ENCODE results near the gene CPNE5.
A peak's percentile ranks its signal among the peaks of the same experiment; 100 is the strongest.

The CPNE5 gene

DNA sequence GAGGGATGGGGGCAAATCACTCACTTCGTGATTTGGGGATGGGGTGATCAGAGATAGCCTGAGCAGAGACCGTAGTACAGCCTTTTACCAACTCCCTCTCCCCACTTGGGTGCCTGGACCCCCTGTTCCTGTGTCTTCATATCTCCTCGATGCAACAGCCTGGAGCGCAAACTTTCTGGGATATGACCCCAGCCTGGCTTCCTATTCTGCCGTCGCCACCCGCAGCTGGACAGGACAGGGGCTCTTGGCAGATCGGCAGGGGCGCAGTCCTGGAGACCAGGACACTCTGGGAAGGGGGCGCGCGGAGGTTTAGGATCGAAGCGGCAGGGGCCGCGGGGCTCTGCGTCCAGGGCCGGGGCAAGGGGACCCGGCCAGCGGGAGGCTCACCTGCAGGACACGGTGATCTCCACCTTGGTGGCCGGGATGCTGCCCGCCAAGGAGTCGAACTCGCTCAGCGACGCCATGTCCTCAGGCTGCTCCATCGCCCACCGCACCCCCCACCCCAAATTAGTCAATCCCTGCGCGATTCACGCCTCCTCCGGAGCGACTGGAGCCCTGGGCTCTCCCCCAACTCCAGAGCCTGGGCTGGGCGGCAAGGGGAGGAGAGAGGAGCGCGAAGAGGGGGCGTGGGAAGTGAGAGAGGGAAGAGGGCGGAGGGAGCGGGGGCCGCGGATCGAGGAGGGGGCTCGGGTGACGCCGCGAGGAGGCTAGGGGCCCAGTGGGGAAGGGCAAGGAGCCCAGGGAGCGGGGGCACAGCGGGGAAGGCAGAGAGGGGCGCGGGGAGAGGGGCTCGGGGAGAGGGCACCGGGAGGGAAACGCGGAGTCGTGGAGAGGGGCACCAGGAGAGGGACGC lies at the start of gene CPNE5:
TSS of gene CPNE5 (minus strand) at position 549 of the 853 bp plus-strand sequence. CDS start at position 482, 67 bp downstream.
- no peak for DNase-seq (ENCODE audit: low read depth)

DNA sequence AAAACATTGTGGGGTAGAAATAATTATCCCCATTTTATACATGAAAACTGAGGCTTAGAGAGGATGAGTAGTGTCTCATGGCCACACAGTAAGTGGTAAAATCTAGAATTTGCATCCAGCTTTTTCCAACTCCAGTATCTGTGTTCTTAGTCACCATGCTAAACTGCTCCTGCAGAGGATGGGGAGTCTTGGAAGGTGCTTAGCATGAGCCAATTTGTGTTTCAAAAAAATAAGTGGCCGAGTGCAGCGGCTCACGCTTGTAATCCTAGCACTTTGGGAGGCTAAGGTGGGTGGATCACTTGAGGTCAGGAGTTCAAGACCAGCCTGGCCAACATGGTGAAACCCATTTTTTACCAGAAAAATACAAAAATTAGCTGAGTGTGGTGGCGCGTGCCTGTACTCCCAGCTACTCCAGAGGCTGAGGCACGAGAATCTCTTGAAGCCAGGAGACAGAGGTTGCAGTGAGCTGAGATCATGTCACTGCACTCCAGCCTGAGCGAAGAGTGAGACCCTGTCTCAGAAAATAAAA lies 48.9 kb upstream of the CPNE5 start:
- DNase-seq (ENCODE audit: low read depth) = no peak

DNA sequence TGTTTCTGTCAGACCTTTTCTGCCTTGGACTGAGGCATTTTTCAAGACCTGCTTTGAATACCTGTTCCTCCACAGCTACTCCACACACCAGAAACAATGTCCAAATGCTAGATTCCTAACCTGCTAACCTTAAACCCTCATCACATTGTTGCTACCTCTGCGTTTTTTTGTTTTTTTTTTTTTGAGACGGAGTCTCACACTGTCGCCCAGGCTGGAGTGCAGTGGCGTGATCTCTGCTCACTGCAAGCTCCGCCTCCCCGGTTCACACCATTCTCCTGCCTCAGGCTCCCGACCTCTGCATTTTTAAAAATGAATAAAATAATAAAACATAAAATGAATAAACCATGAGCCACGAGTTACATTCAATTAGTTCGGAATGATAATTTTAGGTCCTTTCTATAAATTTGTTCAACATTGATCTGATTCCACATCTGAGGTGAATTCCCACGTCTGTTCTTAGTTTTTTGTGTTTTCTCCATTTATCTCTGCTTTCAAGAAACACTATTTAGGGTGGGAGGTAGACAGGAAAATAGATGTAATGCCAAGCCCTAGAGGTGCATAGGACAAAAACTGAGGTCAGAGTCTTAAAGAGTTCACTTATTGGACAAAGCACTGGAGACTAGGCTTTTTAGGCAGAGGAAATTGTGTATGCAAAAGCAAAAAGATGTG lies 47.8 kb upstream of the CPNE5 start:
- no peak for DNase-seq (ENCODE audit: low read depth)

DNA sequence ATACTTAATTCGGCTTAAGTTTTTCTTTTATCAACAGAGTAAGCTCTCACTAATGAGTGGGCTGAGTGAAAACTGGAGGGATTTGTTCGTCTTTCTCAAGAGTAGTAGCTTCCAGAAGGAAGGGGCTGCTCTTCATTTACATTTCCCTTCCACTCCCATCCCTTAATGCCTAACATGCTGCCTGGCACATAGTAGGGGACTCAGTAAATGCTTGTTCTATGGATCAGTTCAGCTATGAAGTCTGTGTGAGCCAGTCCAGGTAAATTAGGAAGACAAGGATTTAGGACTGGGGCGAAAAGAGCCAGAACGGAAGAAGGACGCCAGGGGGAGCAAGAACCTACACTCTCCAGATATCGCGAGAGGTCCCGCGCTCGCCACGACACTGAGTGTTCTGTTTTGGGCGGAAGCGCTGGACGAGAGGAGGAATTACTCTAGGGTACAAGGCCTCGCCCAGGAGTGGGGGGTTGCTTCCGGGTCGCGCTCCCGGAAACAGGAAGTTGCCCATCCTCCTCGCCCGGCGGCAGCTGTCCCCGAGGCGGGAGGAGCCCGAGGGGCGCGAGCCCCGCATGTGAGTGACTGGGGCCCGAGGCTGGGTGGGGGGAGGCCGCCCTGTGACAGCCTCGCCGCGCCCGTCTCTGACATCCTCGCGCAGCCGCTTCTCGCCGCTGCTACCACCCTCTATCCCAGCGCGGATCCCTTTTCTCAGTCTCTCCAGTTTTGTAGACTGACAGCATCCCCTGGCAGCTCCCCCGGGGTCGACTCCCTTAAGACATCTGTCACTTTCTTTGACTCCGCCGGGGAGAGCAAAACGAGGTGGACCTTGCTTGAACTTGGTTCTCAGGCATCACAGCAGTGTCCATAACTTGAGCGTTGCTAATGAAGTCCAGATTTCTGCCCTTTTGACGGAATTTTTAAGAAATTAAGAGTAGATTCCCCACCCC lies 46.5 kb upstream of the CPNE5 start, which contains the start of gene C6orf89:
TSS of gene C6orf89 (plus strand) at position 492 of the 941 bp plus-strand sequence. CDS start 13,493 bp downstream, outside the sequence.
- peak; percentile 94 for DNase-seq (ENCODE audit: low read depth)

DNA sequence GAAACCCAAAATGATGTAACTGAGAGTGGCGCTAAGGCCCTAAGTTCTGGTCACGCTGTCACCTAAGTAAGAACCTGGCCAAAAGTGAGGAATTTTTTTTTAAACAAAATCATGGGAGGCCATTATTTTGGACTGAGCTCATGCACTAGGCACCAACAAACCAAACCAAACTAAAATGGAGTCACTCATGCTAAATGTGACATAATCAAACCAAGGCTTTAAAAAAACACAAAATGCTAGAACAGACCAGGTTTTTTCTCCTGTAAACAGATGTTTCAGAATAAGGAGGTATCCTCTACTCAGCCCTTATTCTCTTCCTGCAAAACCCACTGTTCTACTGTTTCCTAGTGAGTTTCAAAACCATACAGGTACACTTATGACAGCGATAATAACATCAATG lies 45.4 kb upstream of the CPNE5 start:
- DNase-seq (ENCODE audit: low read depth) = no peak

DNA sequence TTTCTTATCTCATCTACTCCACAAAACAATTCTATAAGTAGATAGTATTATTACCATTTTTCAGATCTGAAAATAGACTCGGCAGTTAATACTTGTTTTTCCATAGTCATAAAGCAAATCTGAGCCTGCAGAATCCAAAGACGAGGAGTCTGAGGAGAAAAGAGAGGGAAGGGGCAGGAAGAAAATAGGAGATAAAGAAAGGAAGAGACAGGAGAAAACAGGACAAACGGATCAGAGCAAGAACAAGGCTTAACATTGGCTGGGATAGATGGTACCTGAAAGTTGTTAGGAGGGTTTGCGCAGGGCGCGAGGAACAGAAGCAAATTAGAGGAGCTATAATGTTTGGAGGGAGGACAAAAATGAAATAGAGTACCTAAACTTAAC lies 36.0 kb upstream of the CPNE5 start:
- DNase-seq (ENCODE audit: low read depth) = no peak

DNA sequence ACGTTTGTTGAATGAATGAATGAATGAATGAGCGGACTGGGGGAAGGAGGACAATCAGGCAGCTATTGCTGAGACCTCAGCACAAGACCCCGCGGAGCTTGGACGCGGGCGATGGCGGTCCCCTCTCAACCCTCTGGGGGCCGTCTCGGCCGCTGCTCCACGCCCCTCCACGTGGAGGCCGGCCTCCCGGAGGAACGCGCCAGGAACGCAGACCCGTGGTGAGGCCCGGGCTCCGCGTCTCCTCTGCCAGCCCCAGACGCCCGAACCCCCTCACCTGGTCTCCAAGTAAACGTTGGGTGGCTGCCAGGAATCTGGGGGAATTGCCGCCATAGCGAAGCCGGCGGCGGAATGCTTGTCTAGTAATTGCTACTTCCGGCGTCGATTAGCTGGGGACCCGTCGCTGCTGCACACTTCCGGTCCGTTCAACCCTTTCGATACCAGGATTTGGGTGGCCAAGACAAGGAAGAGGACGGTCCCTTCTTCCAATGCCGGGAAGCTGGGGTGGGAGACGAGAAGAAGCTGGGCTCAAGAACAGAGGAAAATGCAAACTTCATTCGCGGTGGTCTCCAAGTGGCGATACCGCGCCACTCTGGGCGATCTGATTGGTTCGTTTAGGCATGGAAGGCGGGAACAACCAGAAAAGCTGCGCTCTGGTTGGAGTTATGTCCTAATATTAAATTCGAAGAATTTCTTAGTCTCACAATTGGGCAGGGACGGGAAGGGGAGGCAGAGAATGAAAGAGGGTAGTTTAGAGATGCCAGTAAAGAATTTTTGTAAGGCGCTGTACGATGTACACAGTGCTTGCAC lies 35.4 kb upstream of the CPNE5 start, which contains the start of gene PPIL1:
TSS of gene PPIL1 (minus strand) at position 361 of the 807 bp plus-strand sequence. CDS start at position 330, 31 bp downstream.
- DNase-seq (ENCODE audit: low read depth) = peak; percentile 63

DNA sequence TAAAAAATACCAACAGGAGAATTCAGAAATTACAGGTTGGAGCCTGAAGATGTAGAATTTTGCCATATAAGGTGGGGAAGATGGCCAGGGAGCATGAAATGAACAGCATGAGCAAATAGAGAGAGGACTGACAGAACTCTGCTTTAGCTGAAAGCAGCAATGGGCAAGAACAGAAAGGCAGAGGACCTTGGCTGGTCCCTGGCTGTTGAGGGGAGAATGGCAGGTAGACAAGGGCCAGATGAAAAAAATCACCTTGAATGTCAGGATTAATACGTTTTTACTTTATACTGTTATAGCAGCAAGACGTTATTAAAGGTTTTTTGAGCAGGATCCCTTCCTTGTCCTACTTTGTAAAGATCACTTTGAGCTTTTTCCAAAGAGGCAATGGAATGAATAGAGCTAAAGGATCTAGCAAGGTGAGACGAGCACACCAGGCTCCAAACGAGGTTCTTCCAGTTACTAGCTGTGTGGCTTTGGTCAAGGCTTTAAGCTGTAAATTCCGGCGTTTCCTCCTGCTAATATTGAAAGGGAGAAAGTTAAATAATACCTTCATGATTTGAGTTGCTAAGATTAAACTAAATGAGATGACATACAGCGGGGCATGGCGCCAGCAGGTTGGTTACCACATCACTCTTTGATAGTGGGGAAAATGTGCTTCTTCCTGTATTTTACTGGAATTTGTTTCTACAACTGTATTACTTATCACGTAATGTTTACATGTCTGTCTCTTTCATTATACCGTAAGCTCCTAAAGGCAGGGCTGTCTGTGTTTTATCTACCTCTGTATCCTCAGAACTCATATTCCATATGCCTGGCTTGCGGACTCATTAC lies 34.6 kb upstream of the CPNE5 start:
- DNase-seq (ENCODE audit: low read depth) = no peak

DNA sequence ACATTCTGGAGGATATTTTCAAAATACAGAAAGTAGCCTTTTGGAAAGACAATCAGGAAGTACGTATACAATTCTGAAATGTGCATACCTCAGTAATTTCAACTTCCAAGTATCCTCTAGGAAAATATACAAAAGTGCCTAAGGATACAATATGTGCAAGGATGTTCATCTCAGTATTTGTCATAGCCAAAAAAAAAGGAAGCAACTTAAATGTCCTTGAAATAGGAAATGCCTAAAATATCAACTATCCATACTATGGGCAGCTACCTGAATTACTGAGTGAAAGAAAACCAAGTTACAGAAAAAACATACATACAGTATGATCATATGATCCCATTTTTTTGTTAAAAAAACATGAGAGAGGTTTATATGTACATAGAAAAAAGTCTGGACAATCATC lies 33.9 kb upstream of the CPNE5 start:
- DNase-seq (ENCODE audit: low read depth) = no peak

DNA sequence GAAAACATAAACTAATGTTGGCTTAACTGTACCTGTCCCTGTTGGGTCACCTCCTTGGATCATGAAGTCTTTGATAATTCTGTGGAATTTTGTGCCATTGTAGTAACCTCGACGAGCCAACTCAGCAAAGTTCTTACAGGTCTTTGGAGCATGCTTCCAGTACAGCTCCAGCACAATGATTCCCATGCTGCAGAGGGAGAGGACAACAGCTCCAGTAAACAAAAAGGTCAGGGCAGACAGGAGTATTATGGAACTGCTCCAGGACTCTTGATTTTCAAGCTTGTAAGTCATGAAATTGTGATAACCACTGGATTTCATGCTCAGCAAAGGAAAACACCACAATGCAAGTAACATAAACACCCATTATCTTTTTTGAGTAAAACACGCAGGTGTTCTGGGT lies 32.4 kb upstream of the CPNE5 start:
- DNase-seq (ENCODE audit: low read depth) = no peak

DNA sequence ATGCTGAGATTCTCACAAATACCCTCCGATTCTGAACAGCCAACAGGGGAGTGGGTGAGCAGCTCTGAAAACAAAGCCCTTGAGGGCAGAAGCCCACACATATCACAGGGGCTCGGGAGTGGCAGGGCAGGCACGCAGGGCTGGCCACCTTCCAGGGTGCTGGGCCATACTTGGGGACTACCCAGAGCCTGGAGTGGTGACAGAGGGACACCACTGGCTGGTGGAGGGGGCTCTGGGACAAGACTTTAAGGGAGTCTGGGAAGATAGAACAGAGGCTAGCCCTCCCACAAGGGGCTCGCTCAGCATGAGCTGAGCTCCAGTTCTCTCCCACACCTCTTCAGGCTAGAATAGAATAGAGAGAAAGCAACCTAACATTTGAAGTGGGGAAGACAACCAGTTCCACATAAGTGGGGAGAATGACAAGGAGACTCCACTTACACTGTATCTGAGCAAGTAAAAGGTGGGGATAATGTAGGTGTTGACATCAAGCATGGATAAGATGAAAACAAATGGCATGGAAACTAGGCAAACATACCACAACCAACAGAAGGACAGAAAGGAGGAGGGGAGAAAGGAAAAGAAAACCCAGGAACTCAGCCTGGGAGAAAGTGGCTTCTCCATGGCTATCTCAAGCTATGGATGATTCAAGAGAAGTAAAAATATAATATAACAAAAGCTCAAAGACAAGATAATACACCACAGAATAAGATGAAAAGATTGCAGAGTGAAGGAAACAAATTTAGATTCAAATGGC lies 28.4 kb upstream of the CPNE5 start:
- no peak for DNase-seq (ENCODE audit: low read depth)

DNA sequence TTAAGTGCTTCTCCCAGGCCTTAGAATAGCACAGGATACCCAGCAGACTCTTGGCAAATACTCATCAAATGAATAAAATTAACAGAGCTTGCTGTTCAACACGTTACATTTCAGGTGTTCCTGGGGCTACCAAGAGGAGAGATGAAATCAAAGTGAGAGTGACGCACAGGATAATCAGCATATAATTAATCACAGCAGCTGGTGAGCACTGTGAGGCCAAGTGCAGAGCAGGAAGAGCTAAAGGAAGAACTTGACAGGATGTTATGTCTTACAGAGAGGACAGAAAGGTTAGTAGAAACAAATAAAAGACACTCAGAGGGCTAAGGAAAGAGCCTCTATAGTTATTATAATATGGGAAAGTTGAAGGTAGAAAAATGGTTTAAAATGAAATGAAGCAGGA lies 26.6 kb upstream of the CPNE5 start:
- no peak for DNase-seq (ENCODE audit: low read depth)

DNA sequence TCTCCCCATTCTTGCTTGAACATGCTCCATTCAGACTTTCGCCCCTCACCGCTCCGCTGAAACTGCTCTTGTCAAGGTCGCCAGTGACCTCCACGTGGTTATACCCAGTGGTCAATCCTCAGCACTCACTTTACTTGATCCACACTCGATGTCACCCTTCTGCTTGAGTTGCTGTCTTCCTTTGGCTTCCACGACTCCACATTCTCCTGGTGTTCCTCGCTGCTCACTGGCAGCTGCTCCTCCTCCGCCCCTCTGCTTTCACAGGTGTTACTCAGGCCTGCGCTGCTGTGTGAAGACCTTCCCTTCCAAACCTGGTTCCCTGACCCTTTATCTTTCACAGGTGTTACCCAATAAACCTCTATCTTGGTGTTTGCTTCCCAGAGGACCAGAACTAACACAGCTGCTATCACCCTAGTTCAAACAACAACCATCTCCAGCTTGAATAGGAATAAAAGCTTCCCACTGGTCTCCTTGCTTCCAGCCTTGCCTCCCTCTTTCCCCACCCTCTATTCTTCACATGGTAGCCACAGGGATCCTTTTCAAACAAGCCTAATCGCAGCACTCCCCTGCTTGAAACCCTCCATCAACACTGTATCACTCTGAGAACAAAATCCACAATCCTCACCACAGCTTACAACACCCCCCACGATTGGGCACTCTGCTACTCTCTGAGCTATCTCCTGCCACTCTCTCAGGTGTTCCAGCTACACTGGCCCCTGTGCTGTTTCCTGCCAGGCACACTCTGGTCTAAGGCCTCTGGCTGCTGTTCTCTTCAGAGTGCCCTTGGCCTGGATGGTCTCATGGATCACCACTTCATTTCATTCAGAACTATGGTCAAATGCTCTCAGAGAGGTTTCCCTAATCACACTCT lies 24.7 kb upstream of the CPNE5 start:
- no peak for DNase-seq (ENCODE audit: low read depth)

DNA sequence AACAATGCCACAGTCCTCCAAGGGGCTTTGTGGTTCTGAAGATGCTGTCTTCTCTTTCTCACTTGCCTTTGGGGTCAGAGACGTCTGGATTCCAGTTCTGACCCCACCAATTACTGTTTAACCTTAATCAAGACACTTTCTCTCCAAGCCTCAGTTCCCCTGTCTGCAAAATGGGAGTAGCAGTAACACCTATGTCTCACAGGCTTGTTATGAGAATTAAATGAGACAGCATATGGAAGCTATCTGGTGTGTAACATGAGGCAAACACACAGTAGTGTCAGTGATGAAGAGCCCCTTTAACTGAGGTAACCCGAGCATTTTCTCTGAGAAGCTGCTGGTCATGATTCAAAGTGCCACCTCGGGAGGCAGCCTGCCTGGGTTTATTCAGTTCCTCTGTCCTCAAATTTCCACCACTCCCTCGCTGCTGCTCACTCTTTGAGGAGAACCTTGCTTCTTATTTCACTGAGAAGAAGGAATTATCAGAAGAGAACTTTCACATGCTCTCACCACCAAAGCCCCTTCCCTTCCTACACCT lies 23.7 kb upstream of the CPNE5 start:
- DNase-seq (ENCODE audit: low read depth) = no peak

DNA sequence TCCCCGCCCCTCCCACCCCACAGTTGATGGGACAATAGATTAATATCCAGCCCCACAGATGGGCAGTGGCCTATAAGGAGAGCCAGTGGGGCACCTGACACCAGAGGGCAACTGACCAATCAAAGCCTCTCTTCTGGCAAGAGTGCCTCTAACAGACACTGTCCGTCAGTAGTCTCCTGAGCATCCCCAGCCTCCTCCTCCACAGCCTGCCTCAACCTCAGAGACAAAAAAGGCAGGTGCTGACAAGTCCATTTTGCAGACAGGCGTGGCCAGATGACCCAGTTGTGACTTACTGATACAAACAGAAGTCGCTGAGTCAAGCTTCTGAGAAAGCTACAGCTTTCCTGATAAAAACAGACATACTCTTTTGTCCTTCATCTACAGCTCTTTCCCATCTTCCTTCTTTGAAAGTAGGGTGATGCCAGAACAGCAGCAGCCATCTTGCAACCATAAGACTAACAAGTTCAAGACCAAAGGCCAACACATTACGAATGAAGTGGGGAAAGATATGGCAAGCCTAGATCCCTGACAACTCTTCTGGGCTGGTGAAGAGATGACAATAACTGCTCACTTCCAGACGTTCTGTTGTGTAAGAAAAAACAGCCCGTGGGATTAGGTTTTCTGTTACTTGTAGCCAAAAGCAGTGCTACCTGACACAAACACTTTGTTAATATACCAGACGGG lies 23.1 kb upstream of the CPNE5 start:
- no peak for DNase-seq (ENCODE audit: low read depth)

DNA sequence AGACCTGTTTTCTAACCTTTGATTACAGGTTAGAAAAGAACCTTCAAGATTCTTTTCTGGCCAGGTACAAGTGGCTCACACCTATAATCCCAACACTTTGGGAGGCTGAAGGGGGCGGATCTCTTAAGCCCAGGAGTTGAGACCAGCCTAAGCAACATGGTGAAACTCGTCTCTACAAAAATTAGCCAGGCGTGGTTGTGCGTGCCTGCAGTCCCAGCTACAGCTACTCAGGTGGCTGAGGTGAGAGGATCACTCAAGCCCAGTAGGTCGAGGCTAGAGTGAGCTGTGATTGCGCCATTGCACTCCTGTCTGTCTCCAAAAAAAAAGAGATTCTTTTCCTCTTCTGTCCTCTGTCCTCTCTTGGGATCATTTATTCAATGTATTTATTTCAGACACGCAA lies 20.9 kb upstream of the CPNE5 start:
- DNase-seq (ENCODE audit: low read depth) = no peak

DNA sequence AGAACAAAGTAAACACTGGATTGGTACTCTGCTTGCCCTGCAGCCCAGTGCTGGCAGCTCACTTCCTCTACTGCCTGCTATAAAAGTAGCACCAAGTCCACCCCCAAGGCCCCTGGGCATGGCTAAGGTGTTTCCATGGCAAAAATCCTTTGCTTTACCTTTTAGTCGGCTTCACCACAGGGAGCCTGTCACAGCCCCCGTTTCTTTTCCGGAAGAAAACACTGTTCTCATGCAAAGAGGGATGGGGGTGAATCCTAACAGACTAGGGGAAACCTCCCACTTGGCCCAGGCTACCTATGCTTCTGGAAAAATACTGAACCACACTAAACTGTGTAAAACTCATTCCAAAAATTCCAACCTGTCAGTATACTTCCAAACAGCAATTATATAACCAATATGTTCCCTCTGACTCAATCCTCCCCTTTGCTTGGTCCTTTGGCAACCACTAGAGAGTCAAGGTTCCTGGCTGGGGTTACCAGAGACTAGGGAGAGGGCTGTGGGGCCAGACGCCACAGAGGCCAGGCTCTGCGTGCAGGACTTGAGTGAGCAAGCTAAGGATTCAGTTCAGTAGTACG lies 19.2 kb upstream of the CPNE5 start:
- DNase-seq (ENCODE audit: low read depth) = no peak

Data from stimulated activated CD8-positive, alpha-beta memory T cell treated with anti-CD3 and anti-CD28 coated beads, Interleukin-15, amount 100 ng/mL, for 1 hour (primary cell).